ENCODE measurements around the gene DNMT3B. TPM values are rescaled to one million over a fixed set of nuclear protein-coding genes. Genes with fewer than 3 reads are reported as not detected.

Gene DNMT3B
- total RNA-seq, 1 donor from 2014 or later = 2.0 TPM

GRCh38 chr20:32823737-32824588 lies 61.8 kb downstream of the DNMT3B start:
- no peak for DNase-seq (ENCODE audit: low spot score)

GRCh38 chr20:32828029-32828680 lies 66.0 kb downstream of the DNMT3B start:
- no peak for DNase-seq (ENCODE audit: low spot score)

GRCh38 chr20:32829311-32830005 lies 67.3 kb downstream of the DNMT3B start:
- DNase-seq (ENCODE audit: low spot score) = no peak

- DNase-seq (ENCODE audit: low spot score) = peak; percentile 37
Observed at GRCh38 chr20:32830437-32830836, 68.3 kb downstream of the DNMT3B start.

GRCh38 chr20:32831982-32832381 lies 69.8 kb downstream of the DNMT3B start:
- no peak for DNase-seq (ENCODE audit: low spot score)

GRCh38 chr20:32832664-32833063 lies 70.5 kb downstream of the DNMT3B start:
- no peak for DNase-seq (ENCODE audit: low spot score)

- no peak for DNase-seq (ENCODE audit: low spot score)
Observed at GRCh38 chr20:32834972-32835371, 72.8 kb downstream of the DNMT3B start.

- no peak for DNase-seq (ENCODE audit: low spot score)
Observed at GRCh38 chr20:32837157-32837556, 75.0 kb downstream of the DNMT3B start.

GRCh38 chr20:32839227-32839981 lies 77.2 kb downstream of the DNMT3B start:
- no peak for DNase-seq (ENCODE audit: low spot score)

- DNase-seq (ENCODE audit: low spot score) = no peak
Observed at GRCh38 chr20:32839982-32840285, 77.7 kb downstream of the DNMT3B start.

- DNase-seq (ENCODE audit: low spot score) = no peak
Observed at GRCh38 chr20:32841174-32841573, 79.0 kb downstream of the DNMT3B start.

- no peak for DNase-seq (ENCODE audit: low spot score)
Observed at GRCh38 chr20:32841632-32842031, 79.4 kb downstream of the DNMT3B start.

GRCh38 chr20:32842688-32843524 lies 80.7 kb downstream of the DNMT3B start:
- no peak for DNase-seq (ENCODE audit: low spot score)

GRCh38 chr20:32845786-32846185 lies 83.6 kb downstream of the DNMT3B start:
- no peak for DNase-seq (ENCODE audit: low spot score)

- no peak for DNase-seq (ENCODE audit: low spot score)
Observed at GRCh38 chr20:32846852-32847251, 84.7 kb downstream of the DNMT3B start.

GRCh38 chr20:32847964-32848363 lies 85.8 kb downstream of the DNMT3B start:
- no peak for DNase-seq (ENCODE audit: low spot score)

GRCh38 chr20:32848846-32849245 lies 86.7 kb downstream of the DNMT3B start:
- DNase-seq (ENCODE audit: low spot score) = no peak

- no peak for DNase-seq (ENCODE audit: low spot score)
Observed at GRCh38 chr20:32849577-32849976, 87.4 kb downstream of the DNMT3B start.

GRCh38 chr20:32855387-32855786 lies 93.2 kb downstream of the DNMT3B start:
- no peak for DNase-seq (ENCODE audit: low spot score)

GRCh38 chr20:32858189-32858588 lies 96.0 kb downstream of the DNMT3B start:
- no peak for DNase-seq (ENCODE audit: low spot score)
